Osteoblast (primary cell): ENCODE measurements around the gene TAPT1. TPM values are rescaled to one million over a fixed set of nuclear protein-coding genes. Genes with fewer than 3 reads are reported as not detected.

Experiments used
- DNase-seq: peaks from one replicate; pipeline ENCODE4 v3.0.0; 2011; ENCODE audit warnings: low spot score, mixed read lengths; ENCODE audit not compliant: insufficient read length; ENCODE audit errors: missing footprints
- H2AFZ ChIP-seq: 2 replicates; pipeline ENCODE4 v1.6.0; 2011; ENCODE audit warnings: mild to moderate bottlenecking, low read length
- H3K27ac ChIP-seq: 2 replicates; pipeline ENCODE4 v1.5.1; 2011; ENCODE audit warnings: mild to moderate bottlenecking, low read depth, low read length, moderate library complexity
- H3K27me3 ChIP-seq: 2 replicates; pipeline ENCODE4 v1.6.0; 2012; ENCODE audit warnings: mild to moderate bottlenecking, control low read depth, inconsistent platforms, low read length, moderate library complexity; ENCODE audit not compliant: insufficient read depth
- H3K36me3 ChIP-seq: 2 replicates; pipeline ENCODE4 v1.5.1; 2011; ENCODE audit warnings: mild to moderate bottlenecking, low read length, control low read depth, moderate library complexity; ENCODE audit not compliant: insufficient read depth
- H3K4me1 ChIP-seq: 2 replicates; pipeline ENCODE4 v1.5.1; 2011; ENCODE audit warnings: mild to moderate bottlenecking, low read length, control low read depth, moderate library complexity; ENCODE audit not compliant: insufficient read depth
- H3K4me2 ChIP-seq: 2 replicates; pipeline ENCODE4 v1.6.0; 2011; ENCODE audit warnings: mild to moderate bottlenecking, low read length; ENCODE audit not compliant: insufficient read depth
- H3K4me3 ChIP-seq: fragments of 200-600 bp; sonication (generic); 3 replicates; pipeline ENCODE4 v1.5.1; 2012; ENCODE audit warnings: mild to moderate bottlenecking, low read length, inconsistent platforms; ENCODE audit not compliant: insufficient read depth
- H3K79me2 ChIP-seq: 2 replicates; pipeline ENCODE4 v1.6.0; 2012; ENCODE audit warnings: mild to moderate bottlenecking, low read length, control low read depth, inconsistent platforms; ENCODE audit not compliant: insufficient read depth
- H3K9me3 ChIP-seq: 2 replicates; pipeline ENCODE4 v1.5.1; 2011; ENCODE audit warnings: low read depth, low read length, control low read depth
- H4K20me1 ChIP-seq: 2 replicates; pipeline ENCODE4 v1.6.0; 2012; ENCODE audit warnings: mild to moderate bottlenecking, low read length, control low read depth; ENCODE audit not compliant: insufficient read depth
- total RNA-seq: library from RNA; depleted of rRNA; stranded (reverse); fragments of >200 nt; gene quantifications from 2 replicates; pipeline ENCODE4 v1.2.3, GENCODE V29; 2012
- TF ChIP-seq, protein P1 (sequence below): IDR thresholded peaks from 2 replicates; pipeline ENCODE4 v1.5.1; 2011; ENCODE audit warnings: mild to moderate bottlenecking, low read depth, low read length, moderate library complexity; ENCODE audit errors: extremely low read depth

Gene TAPT1
- total RNA-seq, 1 donor, result 19.5 TPM

DNA sequence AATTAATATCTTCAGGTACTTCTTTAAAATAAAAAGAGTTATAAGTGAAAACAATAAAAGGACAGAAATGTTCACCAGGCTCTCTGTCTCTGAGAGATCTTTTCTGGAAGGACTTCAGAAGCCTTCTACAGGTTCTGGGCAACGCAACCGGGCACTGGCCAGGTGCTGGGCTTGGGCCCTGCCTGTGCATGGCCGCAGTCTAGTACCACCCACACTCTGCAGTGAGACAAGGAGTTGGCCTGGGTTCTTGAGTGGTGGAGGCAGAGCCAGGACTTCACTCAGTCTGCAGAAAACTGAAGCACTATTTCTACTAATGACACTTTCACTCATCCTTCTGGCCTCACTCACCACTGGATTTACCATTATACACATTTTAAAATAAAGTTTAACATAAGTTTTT lies 21.8 kb downstream of the TAPT1 start:
- H2AFZ ChIP-seq, result no peak overlapping the region
- no peak for DNase-seq
- no peaks in the 10 kb centered on the region for H3K9me3 ChIP-seq
- no peak overlapping the region for H3K27ac ChIP-seq
- H3K36me3 ChIP-seq, result no peaks in the 10 kb centered on the region
- H3K79me2 ChIP-seq, result peaks cover 3% of the 10 kb centered on the region
- H3K4me2 ChIP-seq, result no peak overlapping the region
- H4K20me1 ChIP-seq, result peaks cover 4% of the 10 kb centered on the region
- TF ChIP-seq, protein P1, sequence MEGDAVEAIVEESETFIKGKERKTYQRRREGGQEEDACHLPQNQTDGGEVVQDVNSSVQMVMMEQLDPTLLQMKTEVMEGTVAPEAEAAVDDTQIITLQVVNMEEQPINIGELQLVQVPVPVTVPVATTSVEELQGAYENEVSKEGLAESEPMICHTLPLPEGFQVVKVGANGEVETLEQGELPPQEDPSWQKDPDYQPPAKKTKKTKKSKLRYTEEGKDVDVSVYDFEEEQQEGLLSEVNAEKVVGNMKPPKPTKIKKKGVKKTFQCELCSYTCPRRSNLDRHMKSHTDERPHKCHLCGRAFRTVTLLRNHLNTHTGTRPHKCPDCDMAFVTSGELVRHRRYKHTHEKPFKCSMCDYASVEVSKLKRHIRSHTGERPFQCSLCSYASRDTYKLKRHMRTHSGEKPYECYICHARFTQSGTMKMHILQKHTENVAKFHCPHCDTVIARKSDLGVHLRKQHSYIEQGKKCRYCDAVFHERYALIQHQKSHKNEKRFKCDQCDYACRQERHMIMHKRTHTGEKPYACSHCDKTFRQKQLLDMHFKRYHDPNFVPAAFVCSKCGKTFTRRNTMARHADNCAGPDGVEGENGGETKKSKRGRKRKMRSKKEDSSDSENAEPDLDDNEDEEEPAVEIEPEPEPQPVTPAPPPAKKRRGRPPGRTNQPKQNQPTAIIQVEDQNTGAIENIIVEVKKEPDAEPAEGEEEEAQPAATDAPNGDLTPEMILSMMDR, result no peak
- H3K27me3 ChIP-seq, result no peaks in the 10 kb centered on the region
- no peak overlapping the region for H3K4me3 ChIP-seq
- H3K4me1 ChIP-seq, result peaks cover 3% of the 10 kb centered on the region

DNA sequence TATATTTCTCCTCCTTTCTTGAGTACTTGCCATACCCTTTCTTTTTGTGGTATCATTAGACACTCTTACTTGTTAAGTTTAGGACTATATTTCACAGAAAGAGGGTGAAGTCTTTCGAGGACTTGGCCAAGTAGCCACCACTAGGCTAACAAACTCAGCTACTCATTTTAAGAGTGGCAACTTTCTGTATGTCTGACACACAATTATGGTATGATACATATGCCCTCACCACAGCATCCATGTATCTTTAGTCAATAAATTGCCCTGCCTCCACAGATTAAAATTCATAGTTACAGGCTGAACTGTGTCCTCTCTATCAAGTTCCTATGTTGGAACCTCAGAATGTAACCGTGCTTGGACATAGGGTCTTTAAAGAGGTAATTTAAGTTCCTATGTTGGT lies 23.2 kb downstream of the TAPT1 start:
- H3K4me1 ChIP-seq, result peaks cover 3% of the 10 kb centered on the region
- H3K9me3 ChIP-seq, result no peaks in the 10 kb centered on the region
- H3K36me3 ChIP-seq, result no peaks in the 10 kb centered on the region
- H3K4me2 ChIP-seq, result no peak overlapping the region
- no peak for DNase-seq
- no peaks in the 10 kb centered on the region for H3K27me3 ChIP-seq
- no peak overlapping the region for H3K4me3 ChIP-seq
- H2AFZ ChIP-seq, result no peak overlapping the region
- H3K79me2 ChIP-seq, result peaks cover 3% of the 10 kb centered on the region
- no peak overlapping the region for H3K27ac ChIP-seq
- peaks cover 4% of the 10 kb centered on the region for H4K20me1 ChIP-seq
- TF ChIP-seq, protein P1, result no peak

DNA sequence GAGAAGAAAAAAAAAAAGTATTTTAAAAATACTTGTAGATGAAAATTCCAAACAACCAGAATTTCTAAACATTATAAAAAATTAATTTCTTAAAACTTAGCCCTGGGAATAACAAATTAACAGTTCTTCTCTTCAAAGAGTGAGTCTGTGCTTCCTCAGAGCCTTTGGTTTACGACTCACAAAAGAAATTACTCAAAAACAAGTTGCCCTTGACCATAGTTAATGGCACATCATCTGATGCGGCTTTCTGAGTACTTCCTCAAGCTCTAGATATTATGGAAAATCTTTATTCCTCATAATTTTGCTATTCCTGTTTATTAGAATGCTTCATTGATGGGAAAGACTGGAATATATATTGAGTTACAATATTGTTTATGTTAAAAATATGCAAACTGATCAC lies 23.7 kb downstream of the TAPT1 start:
- Histone ChIP-seq H2AFZ (no peak overlapping the region), H3K36me3 (no peaks in the 10 kb centered on the region), H3K4me3 (no peak overlapping the region), H3K4me2 (no peak overlapping the region), H3K9me3 (no peaks in the 10 kb centered on the region), H3K4me1 (peaks cover 6% of the 10 kb centered on the region), H3K27me3 (no peaks in the 10 kb centered on the region), H4K20me1 (peaks cover 4% of the 10 kb centered on the region), H3K79me2 (peaks cover 3% of the 10 kb centered on the region), H3K27ac (no peak overlapping the region)
- TF ChIP-seq, protein P1, result no peak
- no peak for DNase-seq

DNA sequence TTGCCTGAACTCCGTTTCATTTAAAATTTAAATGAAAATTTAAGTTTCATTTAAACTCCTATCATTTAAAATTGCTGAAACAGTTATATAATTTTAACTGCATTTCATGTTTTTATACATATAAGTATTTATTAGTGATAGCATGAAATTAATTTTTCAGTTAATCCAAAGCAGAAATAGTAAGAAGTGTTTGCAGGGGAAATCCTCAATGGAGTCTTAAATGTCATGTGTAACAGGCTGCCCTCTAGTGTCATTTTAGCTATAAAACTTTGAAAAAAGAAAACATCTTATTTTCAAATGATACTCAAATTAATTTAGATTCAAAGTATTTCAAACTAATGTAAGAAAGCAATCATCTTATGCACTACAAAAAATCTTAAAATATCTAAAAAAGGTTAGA lies 27.2 kb downstream of the TAPT1 start:
- H3K79me2 ChIP-seq, result no peaks in the 10 kb centered on the region
- no peaks in the 10 kb centered on the region for H4K20me1 ChIP-seq
- no peaks in the 10 kb centered on the region for H3K27me3 ChIP-seq
- TF ChIP-seq, protein P1, result peak; percentile 51
- no peak overlapping the region for H3K4me3 ChIP-seq
- H2AFZ ChIP-seq, result no peak overlapping the region
- peaks cover 18% of the 10 kb centered on the region for H3K4me1 ChIP-seq
- DNase-seq, result no peak
- no peaks in the 10 kb centered on the region for H3K36me3 ChIP-seq
- no peak overlapping the region for H3K4me2 ChIP-seq
- no peaks in the 10 kb centered on the region for H3K9me3 ChIP-seq
- H3K27ac ChIP-seq, result no peak overlapping the region
